ENCODE results near the gene IGFBP4. TPM values are rescaled to one million over a fixed set of nuclear protein-coding genes. Genes with fewer than 3 reads are reported as not detected.

The IGFBP4 gene
- total RNA-seq, 4 donors from 2014 or later = 234 to 334 (median 274) TPM

- H3K27ac ChIP-seq = peak overlapping the region in 2 of 3 donors; percentile 36 to 43
- H3K36me3 ChIP-seq = peaks cover 0 to 1% of the 10 kb centered on the region in 2 donors
- TF ChIP-seq POLR2A (IDR thresholded peaks at IDR 0.05) (no peak), CTCF (IDR thresholded peaks at IDR 0.05) (no peak)
- no peak for DNase-seq
- no peaks in the 10 kb centered on the region for H3K27me3 ChIP-seq
- H3K4me1 ChIP-seq = peaks cover 18 to 48% of the 10 kb centered on the region in 2 donors
- H3K4me3 ChIP-seq (replicated peaks in 1 of 3) = no peak overlapping the region
- intact Hi-C loops (cut with DNase I) = no loop called here
- no peaks in the 10 kb centered on the region for H3K9me3 ChIP-seq
- 64 to 69% methylated on average over 7 to 9 of the region's 9 CpGs for WGBS, 2 donors
Observed at GRCh38 chr17:40462343-40463121, 19.3 kb downstream of the IGFBP4 start.

DNA sequence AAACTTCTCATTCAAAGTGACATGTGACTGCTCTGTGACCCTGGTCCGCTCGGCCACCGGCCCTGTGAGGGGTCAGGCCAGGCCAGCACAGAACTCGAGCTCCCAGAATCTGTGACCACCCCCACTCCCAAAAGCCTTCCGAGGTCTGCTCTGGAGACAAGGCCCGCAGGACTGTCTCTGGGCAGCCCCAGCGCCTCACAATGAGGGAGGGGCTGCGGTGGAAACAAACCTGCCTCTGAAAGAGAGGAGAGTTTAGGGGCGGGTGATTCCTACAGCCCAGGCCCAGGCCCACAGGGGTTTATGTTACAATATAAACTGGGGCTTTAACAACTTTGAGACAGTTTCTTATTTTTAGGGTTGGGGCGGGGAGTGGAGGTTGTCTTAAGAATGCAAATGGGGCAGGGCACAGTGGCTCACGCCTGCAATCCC is 19.9 kb downstream of the IGFBP4 start:
- peak overlapping the region; percentile 15 to 43 (median 36) for H3K27ac ChIP-seq
- no peak for DNase-seq
- no peaks in the 10 kb centered on the region for H3K9me3 ChIP-seq
- no peaks in the 10 kb centered on the region for H3K27me3 ChIP-seq
- 58 to 67% methylated on average over 11 of the region's 11 CpGs for WGBS, 2 donors
- H3K36me3 ChIP-seq = no peaks in the 10 kb centered on the region
- intact Hi-C loops (cut with DNase I) = no loop called here
- H3K4me1 ChIP-seq = peaks cover 12 to 42% of the 10 kb centered on the region in 2 donors
- no peak overlapping the region for H3K4me3 ChIP-seq (replicated peaks in 1 of 3)
- no peak for TF ChIP-seq POLR2A (IDR thresholded peaks at IDR 0.05)
- no peak for TF ChIP-seq CTCF (IDR thresholded peaks at IDR 0.05)

- no peak for TF ChIP-seq POLR2A (IDR thresholded peaks at IDR 0.05)
- no peak for TF ChIP-seq CTCF (IDR thresholded peaks at IDR 0.05)
- intact Hi-C loops (cut with DNase I) = no loop called here
- Histone ChIP-seq H3K9me3 (no peaks in the 10 kb centered on the region), H3K4me1 (peaks cover 6 to 30% of the 10 kb centered on the region in 2 donors), H3K36me3 (no peaks in the 10 kb centered on the region), H3K4me3 (replicated peaks in 1 of 3) (no peak overlapping the region), H3K27me3 (no peaks in the 10 kb centered on the region), H3K27ac (no peak overlapping the region)
- no peak for DNase-seq
- WGBS, 2 donors = 87% methylated on average over 5 of the region's 5 CpGs
Observed at GRCh38 chr17:40464392-40464855, 21.2 kb downstream of the IGFBP4 start.

DNA sequence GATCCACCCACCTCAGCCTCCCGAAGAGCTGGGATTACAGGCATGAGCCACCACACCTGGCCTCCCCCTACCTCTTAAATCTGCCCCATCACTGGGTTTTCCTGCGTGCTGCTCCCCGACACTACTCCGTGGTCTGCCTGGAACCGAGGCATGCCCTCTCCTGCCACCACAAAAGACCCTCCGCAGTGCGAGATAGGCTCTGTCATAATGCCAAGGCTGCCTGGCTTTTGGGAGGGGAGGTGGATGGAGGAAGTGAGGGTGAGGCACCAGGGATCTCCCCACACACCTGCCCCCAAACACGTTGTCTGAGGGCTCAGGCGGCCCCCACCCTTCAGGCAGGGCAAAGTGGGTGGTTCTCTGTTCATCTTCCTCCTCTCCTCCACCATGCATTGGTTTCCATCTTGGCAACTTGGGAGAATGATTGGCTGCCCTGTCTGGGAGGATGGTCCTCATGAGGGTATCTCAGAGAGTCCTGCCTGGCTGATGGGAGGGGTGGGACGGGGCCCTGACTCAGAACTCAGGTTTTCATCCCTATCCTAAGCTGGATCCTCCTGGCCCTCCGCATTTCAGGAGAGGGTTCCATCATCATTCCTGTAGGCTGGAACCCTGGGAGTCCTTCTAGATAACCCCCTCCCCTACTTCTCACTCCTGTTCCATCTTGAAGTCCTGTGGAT is 23.2 kb downstream of the IGFBP4 start:
- 87 to 89% methylated on average over 11 of the region's 11 CpGs for WGBS, 2 donors
- Histone ChIP-seq H3K4me1 (peaks cover 3 to 19% of the 10 kb centered on the region in 2 donors), H3K27me3 (no peaks in the 10 kb centered on the region), H3K36me3 (no peaks in the 10 kb centered on the region), H3K27ac (no peak overlapping the region), H3K9me3 (no peaks in the 10 kb centered on the region), H3K4me3 (replicated peaks in 1 of 3) (no peak overlapping the region)
- intact Hi-C loops (cut with DNase I) = no loop called here
- no peak for TF ChIP-seq POLR2A (IDR thresholded peaks at IDR 0.05)
- TF ChIP-seq CTCF (IDR thresholded peaks at IDR 0.05) = no peak
- no peak for DNase-seq

Data from thyroid gland (tissue), 4 donors.